HCT116 (cell line): ENCODE data around the gene LRP2BP. TPM values are rescaled to one million over a fixed set of nuclear protein-coding genes. Genes with fewer than 3 reads are reported as not detected.

Experiments used
- ATAC-seq: fragments of 200-7000 bp; cut with Tn5 transposase; 2 replicates; pipeline ENCODE4 v1.9.1; 2020; ENCODE audit warnings: mild to moderate bottlenecking, moderate library complexity
- BruUV-seq: library from RNA; stranded (reverse); fragments of 400-500 nt; replicated peaks from 2 replicates; lab custom pipeline; 2021; lab: Mats Ljungman, UMichigan
- CTCF ChIA-PET: fragments of 300-600 bp; sonication (Branson Sonifier 250); formaldehyde crosslinking; loops from one replicate; lab custom pipeline; 2021; ENCODE audit warnings: antibody characterized with exemption; lab: Charles Lee
- POLR2A ChIA-PET: fragments of 300-600, 350-600 bp; sonication (Branson Sonifier 250); formaldehyde crosslinking; loops from one replicate; lab custom pipeline; 2021; ENCODE audit warnings: antibody characterized with exemption; lab: Charles Lee
- RAD21 ChIA-PET, 2 experiments: fragments of 300-600 bp; sonication (Branson Sonifier 250); formaldehyde crosslinking; loops; one replicate each; lab custom pipeline; 2023; ENCODE audit warnings: low total read pairs in 2 of 2; ENCODE audit not compliant: uncharacterized antibody in 2 of 2, unreplicated experiment in 2 of 2, low non-redundant PET in 1 of 2; lab: Charles Lee
- DNase-seq: peaks from one replicate; pipeline ENCODE4 v3.0.0-alpha.2; 2010; ENCODE audit warnings: low read depth, low spot score
- H2AFZ ChIP-seq: fragments of 200-600 bp; shearing (Covaris generic), sonication (generic); 2 replicates; pipeline ENCODE4 v1.6.1; 2017; ENCODE audit warnings: low read depth, mixed run types, mixed read lengths, antibody characterized with exemption, low read length; ENCODE audit not compliant: poor library complexity, severe bottlenecking
- H3K27ac ChIP-seq: 2 replicates; pipeline ENCODE4 v1.5.1; 2012; ENCODE audit warnings: low read depth, low read length
- H3K27me3 ChIP-seq: fragments of 200-600 bp; sonication (generic); 2 replicates; pipeline ENCODE4 v1.6.1; 2016; ENCODE audit warnings: mixed run types, low read length, mixed read lengths; ENCODE audit not compliant: insufficient read depth
- H3K36me3 ChIP-seq, 2 experiments: fragments of 200-500 bp in 1 of 2; fragments of 200-600 bp in 1 of 2; sonication (Bioruptor generic) in 1 of 2; sonication (generic) in 1 of 2; 2 replicates each; pipeline versions ENCODE4 v1.5.1 to v1.6.1; 2014 to 2016; ENCODE audit warnings: low read length in 2 of 2, inconsistent platforms in 1 of 2, mixed read lengths in 1 of 2, mixed run types in 1 of 2; ENCODE audit not compliant: insufficient read depth in 2 of 2, control insufficient read depth in 1 of 2
- H3K4me1 ChIP-seq, 2 experiments: fragments of 200-600 bp in 1 of 2; sonication (generic) in 1 of 2; 2 replicates each; pipeline versions ENCODE4 v1.5.1 to v1.6.1; 2012 to 2017; ENCODE audit warnings: low read length in 2 of 2, inconsistent platforms in 1 of 2, mild to moderate bottlenecking in 1 of 2, mixed read lengths in 1 of 2, mixed run types in 1 of 2, moderate library complexity in 1 of 2; ENCODE audit not compliant: insufficient read depth in 2 of 2, control insufficient read depth in 1 of 2
- H3K4me2 ChIP-seq: fragments of 200-600 bp; sonication (generic); 2 replicates; pipeline ENCODE4 v1.6.1; 2017; ENCODE audit warnings: mixed run types, low read length, mixed read lengths
- H3K4me3 ChIP-seq, 2 experiments: fragments of 200-600 bp in 1 of 2; sonication (generic) in 1 of 2; replicated peaks in 1 of 2; 2 replicates each; pipeline ENCODE4 v1.5.1; 2011 to 2016; ENCODE audit warnings: low read length in 2 of 2, control low read depth in 1 of 2, low read depth in 1 of 2, mild to moderate bottlenecking in 1 of 2, mixed read lengths in 1 of 2, mixed run types in 1 of 2
- H3K79me2 ChIP-seq: fragments of 200-600 bp; sonication (generic); 2 replicates; pipeline ENCODE4 v1.6.1; 2017; ENCODE audit warnings: mild to moderate bottlenecking, mixed run types, low read length, moderate library complexity, mixed read lengths; ENCODE audit not compliant: insufficient read depth
- H3K9ac ChIP-seq: fragments of 200-600 bp; sonication (generic); 2 replicates; pipeline ENCODE4 v1.6.1; 2016; ENCODE audit warnings: low read length, mixed read lengths
- H3K9me2 ChIP-seq: fragments of 200-600 bp; sonication (generic), shearing (Covaris generic); 2 replicates; pipeline ENCODE4 v1.6.1; 2017; ENCODE audit warnings: mixed run types, mild to moderate bottlenecking, moderate library complexity; ENCODE audit not compliant: insufficient read depth
- H3K9me3 ChIP-seq, 2 experiments: fragments of 200-500 bp in 1 of 2; fragments of 200-600 bp in 1 of 2; sonication (Bioruptor generic) in 1 of 2; sonication (generic) in 1 of 2; 2 replicates each; pipeline ENCODE4 v1.6.1; 2014 to 2017; ENCODE audit warnings: low read length in 2 of 2, mixed read lengths in 2 of 2, inconsistent platforms in 1 of 2, low read depth in 1 of 2, mild to moderate bottlenecking in 1 of 2, mixed run types in 1 of 2, moderate library complexity in 1 of 2; ENCODE audit not compliant: control insufficient read depth in 1 of 2, insufficient read depth in 1 of 2
- H4K20me1 ChIP-seq: fragments of 200-600 bp; sonication (generic), shearing (Covaris generic); 2 replicates; pipeline ENCODE4 v1.6.1; 2017; ENCODE audit warnings: mixed run types, mild to moderate bottlenecking, moderate library complexity; ENCODE audit not compliant: insufficient read depth
- ATF3 ChIP-seq: IDR thresholded peaks from 2 replicates; pipeline ENCODE4 v1.6.1; 2012
- CEBPB ChIP-seq: IDR thresholded peaks from 2 replicates; pipeline ENCODE4 v1.6.1; 2012; ENCODE audit warnings: low read depth
- EZH2 ChIP-seq: fragments of 200-600 bp; sonication (generic); IDR thresholded peaks from 2 replicates; pipeline ENCODE4 v1.6.1; 2017; ENCODE audit warnings: antibody characterized with exemption, mixed run types
- FOSL1 ChIP-seq: IDR thresholded peaks from 2 replicates; pipeline ENCODE4 v1.6.1; 2012; ENCODE audit warnings: low read depth
- JUND ChIP-seq: IDR thresholded peaks from 2 replicates; pipeline ENCODE4 v1.6.1; 2012
- POLR2AphosphoS5 ChIP-seq: IDR thresholded peaks from 2 replicates; pipeline ENCODE4 v1.6.1; 2011; ENCODE audit warnings: mild to moderate bottlenecking, low read depth, low read length, moderate library complexity
- ZBTB33 ChIP-seq: IDR thresholded peaks from 2 replicates; pipeline ENCODE4 v1.6.1; 2011; ENCODE audit warnings: mild to moderate bottlenecking, low read length, moderate library complexity; ENCODE audit not compliant: insufficient replicate concordance; ENCODE audit errors: extremely low read depth
- ZFX ChIP-seq: fragments of 450-650 bp; IDR thresholded peaks from 2 replicates; pipeline ENCODE4 v1.6.1; 2017
- ZNF274 ChIP-seq: fragments of 200-500 bp; sonication (Bioruptor generic); IDR thresholded peaks from 2 replicates; pipeline ENCODE4 v1.6.1; 2014; ENCODE audit warnings: mild to moderate bottlenecking, low read depth, low read length, inconsistent platforms
- intact Hi-C: fragments of 100-400 bp; cut with micrococcal nuclease; formaldehyde crosslinking; loops from 2 replicates; pipeline ENCODE4 v1.10.0; 2022
- total RNA-seq: library from RNA; stranded (reverse); gene quantifications from one replicate; pipeline ENCODE4 v1.2.1, GENCODE V29; 2021; ENCODE audit not compliant: unreplicated experiment

Gene LRP2BP
- total RNA-seq, 1 experiment from 2014 or later = 2.9 TPM

DNA sequence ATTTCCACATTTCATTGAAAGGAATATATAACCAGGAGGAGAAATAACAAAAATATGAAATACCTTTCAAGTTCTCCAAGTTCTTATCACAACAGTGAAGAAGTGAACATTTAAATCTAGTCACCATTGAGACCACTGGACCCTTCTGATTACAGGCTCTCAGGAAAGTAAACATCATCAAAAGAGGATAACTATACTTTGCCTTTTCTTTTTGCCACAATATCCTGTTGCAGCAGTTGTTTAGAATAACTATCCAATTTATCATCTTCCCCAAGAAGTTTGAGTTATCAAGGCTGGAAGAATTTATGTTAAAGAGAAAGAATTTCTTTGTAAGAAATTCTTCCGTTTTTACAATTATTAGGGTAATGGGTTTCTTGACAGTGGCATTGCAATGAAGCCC lies 3.6 kb downstream of the LRP2BP start:
- intact Hi-C loops = no loop called here
- ChIA-PET POLR2A (no interaction called here), RAD21 (no interaction called here)

More for the DNA sequence above, 3.6 kb downstream of the LRP2BP start:
- CTCF ChIA-PET = no interaction called here
- no peaks in the 10 kb centered on the region for H3K9me2 ChIP-seq
- no peak for ATAC-seq
- H3K4me3 ChIP-seq = no peak overlapping the region
- no peaks in the 10 kb centered on the region for H3K27me3 ChIP-seq
- no peak for DNase-seq
- no peak overlapping the region for H3K4me2 ChIP-seq
- H2AFZ ChIP-seq = no peak overlapping the region
- no peak overlapping the region for H3K27ac ChIP-seq
- TF ChIP-seq POLR2AphosphoS5 (no peak), ZBTB33 (no peak), ZNF274 (no peak), EZH2 (no peak), CEBPB (no peak), FOSL1 (no peak), JUND (no peak), ATF3 (no peak), ZFX (no peak)
- no peaks in the 10 kb centered on the region for H3K36me3 ChIP-seq
- BruUV-seq = no TSS peak
- no peaks in the 10 kb centered on the region for H3K79me2 ChIP-seq
- H3K9me3 ChIP-seq = no peaks in the 10 kb centered on the region
- peaks cover 9 to 25% of the 10 kb centered on the region in 2 experiments for H3K4me1 ChIP-seq
- H4K20me1 ChIP-seq = no peaks in the 10 kb centered on the region
- H3K9ac ChIP-seq = no peak overlapping the region
